H1 (cell line): ENCODE data around the gene VAV2. TPM values are rescaled to one million over a fixed set of nuclear protein-coding genes. Genes with fewer than 3 reads are reported as not detected.

ENCODE experiments used
- ASH2L ChIP-seq: fragments of 200-600, 300-600 bp; sonication (generic); IDR thresholded peaks from one replicate; pipeline ENCODE4 v1.7.1; 2017; ENCODE audit warnings: low read length
- CBX8 ChIP-seq: fragments of 300-800, 300-1000 bp; sonication (generic); IDR thresholded peaks from 2 replicates; pipeline ENCODE4 v1.7.1; 2016; ENCODE audit warnings: low read depth, low read length, borderline replicate concordance
- GTF2F1 ChIP-seq: IDR thresholded peaks from 2 replicates; pipeline ENCODE4 v1.6.1; 2012; ENCODE audit warnings: low read depth, low read length, improper control_type of control experiment, borderline replicate concordance
- POLR2A ChIP-seq, 2 experiments: IDR thresholded peaks; 1 replicate in 1 of 2; 2 replicates in 1 of 2; pipeline ENCODE4 v1.6.1; 2011; ENCODE audit warnings: low read depth in 2 of 2, low read length in 2 of 2, mild to moderate bottlenecking in 2 of 2; ENCODE audit errors: control extremely low read depth in 1 of 2
- POU5F1 ChIP-seq: IDR thresholded peaks from 2 replicates; pipeline ENCODE4 v1.6.1; 2011; ENCODE audit warnings: low read depth, mild to moderate bottlenecking, low read length, moderate library complexity
- SIN3A ChIP-seq, 2 experiments: IDR thresholded peaks in 1 of 2; conservative IDR thresholded peaks in 1 of 2; 2 replicates each; pipeline ENCODE4 v1.6.1; 2011 to 2012; ENCODE audit warnings: low read length in 2 of 2, improper control_type of control experiment in 1 of 2, low read depth in 1 of 2, mild to moderate bottlenecking in 1 of 2
- polyA plus RNA-seq, 7 experiments: library from polyadenylated mRNA; depleted of rRNA in 3 of 7; stranded (reverse) in 5 of 7; unstranded in 2 of 7; fragments of >200 nt in 5 of 7; fragments of 200-250 nt in 2 of 7; gene quantifications; 1 replicate in 5 of 7; 2 replicates in 1 of 7; 4 replicates in 1 of 7; pipeline versions ENCODE4 v1.2.1 to v1.2.3, GENCODE V29; 2011 to 2013; ENCODE audit warnings: missing spikeins in 2 of 7, mixed read lengths in 2 of 7
- total RNA-seq: library from RNA; stranded (reverse); fragmentation: NEBNext Ultra II Directional; extraction: Animal tissue kit (Norgen Biotek cat#: 25700); gene quantifications from 2 replicates; pipeline ENCODE4 v1.2.1, GENCODE V29; 2021

VAV2 gene
- total and polyA plus RNA-seq, 2 of the 8 experiments (the other 6 are each of a cell fraction or from before 2014, with no cell fraction given): 13.6 to 37.6 TPM

- no peak for TF ChIP-seq SIN3A (conservative IDR thresholded peaks at IDR 0.05 in 1 of 2, IDR thresholded peaks at IDR 0.05 in 1 of 2; ENCODE audit: low read depth in 1 of 2, low read length in 2 of 2)
- no peak for TF ChIP-seq POU5F1
- no peak for TF ChIP-seq CBX8
- TF ChIP-seq ASH2L: no peak
- no peak for TF ChIP-seq GTF2F1
- no peak for TF ChIP-seq POLR2A (IDR thresholded peaks at IDR 0.05; ENCODE audit: control extremely low read depth in 1 of 2, low read depth in 2 of 2, low read length in 2 of 2)
Measured at GRCh38 chr9:133942206-133942975, 49.7 kb downstream of the VAV2 start (continued).
